ENCODE results near the gene MOGAT2.

The MOGAT2 gene

DNA sequence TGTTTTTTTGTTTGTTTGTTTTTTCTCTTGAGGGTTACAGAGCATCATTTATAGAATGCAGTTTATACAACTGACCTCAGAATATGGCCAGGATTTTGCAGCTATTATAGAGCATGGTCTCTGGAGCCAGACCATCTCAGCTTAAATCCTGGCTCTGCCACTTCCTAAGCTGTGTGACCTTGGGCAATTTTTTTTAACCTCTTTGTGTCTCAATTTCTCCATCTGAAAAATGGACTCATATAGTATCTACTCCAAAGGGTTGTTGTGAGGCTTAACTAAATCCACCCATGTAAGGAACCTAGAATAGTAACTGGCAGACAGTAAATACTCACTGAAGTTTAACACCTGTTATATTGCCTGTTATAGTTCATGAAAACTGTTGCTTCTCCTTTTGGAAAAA is 42.6 kb downstream of the MOGAT2 start:
- no peak for DNase-seq

DNA sequence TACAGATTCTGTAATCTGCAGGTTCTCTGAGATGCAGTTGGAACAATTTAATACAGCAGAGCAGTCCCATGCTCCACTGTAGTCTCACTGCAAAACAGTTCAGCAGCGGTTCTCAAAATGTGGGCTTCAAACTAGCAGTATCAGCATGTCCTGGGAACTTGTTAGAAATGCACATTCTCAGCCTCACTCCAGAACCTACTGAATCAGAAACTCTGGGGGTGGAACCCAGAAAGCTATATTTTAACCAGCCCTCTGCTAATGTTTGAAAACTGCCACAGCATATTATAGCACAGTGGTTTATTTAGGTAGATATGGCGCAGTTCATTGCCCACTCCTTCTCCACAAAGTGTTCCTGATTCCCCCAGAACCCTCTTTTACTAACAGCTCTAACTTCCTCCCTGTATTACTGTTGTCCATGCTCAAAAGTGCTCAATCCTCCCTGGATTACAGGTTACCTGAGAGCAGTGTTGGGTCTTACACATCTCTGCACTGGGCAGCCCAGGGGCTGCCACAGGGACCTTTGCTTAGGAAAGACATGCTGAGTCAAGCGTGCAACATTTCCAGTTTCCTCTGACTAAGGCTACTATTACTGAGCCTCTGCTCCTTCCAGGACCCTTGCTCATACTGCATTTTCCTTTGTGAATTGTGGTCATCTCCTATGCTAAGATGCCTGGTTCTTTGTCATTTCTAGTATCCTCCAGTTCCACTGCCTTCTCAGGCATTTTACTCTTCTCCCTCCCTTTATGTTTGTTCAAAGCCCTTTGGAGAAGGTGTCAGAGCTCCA is 43.3 kb downstream of the MOGAT2 start:
- no peak for DNase-seq

DNA sequence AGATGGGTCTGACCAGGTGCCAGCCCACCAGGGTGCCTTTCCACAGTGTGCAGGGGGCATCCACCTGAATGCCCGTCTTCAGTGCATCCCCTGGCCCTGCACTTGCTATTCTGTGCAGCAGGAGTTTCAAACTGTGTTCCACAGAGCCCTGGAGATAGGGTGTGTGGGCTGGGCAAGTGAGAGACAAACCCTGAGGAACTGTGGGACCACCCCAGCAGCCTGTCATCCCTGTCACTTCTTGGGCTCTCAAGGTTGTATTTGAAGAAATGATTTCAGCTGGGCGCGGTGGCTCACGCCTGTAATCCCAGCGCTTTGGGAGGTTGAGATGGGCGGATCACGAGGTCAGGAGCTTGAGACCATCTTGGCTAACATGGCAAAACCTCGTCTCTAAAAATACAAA is 44.5 kb downstream of the MOGAT2 start:
- no peak for DNase-seq

DNA sequence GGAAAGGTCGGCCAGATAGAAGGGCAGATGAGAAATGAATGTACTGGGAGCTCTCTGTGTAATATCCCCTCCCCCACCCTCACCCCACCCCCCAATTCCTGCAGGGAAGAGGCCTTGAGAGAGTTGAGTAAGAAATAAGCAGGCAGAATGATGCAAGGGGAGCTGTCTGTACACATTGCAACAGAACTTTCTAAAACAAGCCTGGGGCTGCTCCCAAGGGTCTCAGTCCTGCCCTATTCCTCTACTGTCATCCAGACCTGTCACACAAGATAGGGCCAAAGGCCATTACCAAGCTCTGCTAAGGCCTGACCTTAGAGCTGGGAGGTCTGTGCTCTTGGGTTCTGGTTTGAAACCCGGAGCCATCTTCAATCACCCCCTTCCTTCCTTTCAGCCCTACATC is 45.2 kb downstream of the MOGAT2 start:
- no peak for DNase-seq

DNA sequence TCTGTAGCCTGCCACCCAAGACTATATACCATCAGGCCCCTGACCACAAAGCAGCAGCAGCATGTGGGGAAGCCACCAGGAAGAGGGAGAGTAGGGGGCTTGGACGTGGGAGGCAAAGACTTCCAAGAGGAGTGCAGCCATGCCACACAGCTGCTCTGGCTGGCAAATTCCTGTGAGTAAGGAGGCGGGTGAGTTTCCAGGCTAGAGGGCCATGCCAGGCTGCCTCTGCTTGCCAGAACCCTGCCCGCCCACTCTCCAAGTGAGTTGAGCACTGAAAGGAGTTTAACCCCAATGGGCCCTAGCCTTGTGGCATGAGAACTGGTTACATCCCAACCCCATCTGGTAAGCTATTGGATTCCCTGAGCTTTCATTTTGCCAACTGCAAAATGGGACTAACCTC is 46.2 kb downstream of the MOGAT2 start:
- DNase-seq = no peak

DNA sequence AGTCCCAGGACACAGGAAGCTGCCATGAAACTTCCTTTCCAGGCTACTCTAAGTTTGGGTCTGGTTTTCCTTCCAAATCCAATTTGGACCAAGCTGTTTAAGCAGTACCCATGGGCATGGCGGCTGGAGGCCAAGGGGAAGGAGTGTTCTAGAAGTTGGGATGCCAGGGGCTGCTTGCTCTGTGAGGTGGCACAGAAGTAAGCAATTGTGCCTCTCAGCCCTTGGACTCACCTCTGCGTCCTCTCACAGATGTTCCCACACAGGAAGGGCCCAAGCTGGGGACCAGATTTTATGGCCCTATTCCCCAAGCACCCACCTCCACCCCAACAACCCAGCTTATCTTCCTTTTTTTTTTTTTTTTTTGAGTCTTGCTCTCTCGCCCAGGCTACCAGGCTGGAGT is 47.5 kb downstream of the MOGAT2 start:
- no peak for DNase-seq

DNA sequence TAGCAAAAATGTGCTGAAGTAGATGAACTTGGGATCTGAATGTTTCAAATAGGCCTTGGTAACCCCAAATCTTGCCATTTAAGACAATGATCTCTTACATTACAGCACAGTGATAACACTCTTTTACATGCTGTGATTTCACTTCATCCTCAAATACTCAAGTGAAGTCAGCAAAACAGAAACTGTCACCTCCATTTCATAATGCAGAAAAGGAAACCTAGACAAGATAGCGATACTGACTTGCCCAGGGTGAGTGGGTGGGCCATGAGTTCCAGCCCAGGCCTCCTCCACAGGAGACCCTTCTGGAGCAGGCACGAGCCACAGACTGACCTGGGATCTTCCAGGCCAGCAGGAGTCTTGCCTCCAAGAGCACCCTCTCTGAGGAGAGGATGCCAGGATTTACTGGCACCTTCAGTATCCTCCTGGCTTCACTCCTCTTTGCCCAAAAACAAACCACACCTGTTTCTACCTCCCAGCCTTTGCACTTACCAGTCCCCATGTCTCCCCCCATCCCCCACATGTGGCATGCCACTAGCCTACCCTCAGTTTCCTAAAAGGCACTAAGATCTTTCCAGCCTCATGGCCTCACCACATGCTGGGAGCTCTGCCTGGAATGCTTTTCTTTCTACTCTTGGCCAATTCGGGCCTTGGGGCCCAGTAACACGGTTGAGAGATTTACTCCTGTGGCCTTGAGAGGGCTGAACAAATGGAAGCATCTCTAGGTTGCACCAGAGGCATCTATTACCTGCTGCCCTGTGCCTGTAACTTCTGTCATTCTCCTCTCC is 49.0 kb downstream of the MOGAT2 start:
- DNase-seq = no peak

DNA sequence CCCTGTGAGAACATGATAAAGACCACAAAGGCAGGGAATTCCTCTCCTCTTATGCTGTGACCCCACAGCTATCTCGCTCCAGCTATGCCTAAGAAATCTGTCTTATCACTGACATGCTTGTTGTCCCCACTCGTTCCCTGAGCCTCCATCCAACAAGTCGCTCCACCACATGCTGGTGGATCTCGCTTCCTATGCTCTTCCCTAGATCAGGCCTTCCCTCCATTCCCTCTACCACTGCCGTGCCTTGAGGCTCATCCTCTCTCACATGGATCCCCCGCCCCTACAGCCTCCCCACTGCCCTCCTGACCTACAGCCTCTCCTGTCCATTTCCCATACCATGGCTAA is 49.6 kb downstream of the MOGAT2 start:
- no peak for DNase-seq

DNA sequence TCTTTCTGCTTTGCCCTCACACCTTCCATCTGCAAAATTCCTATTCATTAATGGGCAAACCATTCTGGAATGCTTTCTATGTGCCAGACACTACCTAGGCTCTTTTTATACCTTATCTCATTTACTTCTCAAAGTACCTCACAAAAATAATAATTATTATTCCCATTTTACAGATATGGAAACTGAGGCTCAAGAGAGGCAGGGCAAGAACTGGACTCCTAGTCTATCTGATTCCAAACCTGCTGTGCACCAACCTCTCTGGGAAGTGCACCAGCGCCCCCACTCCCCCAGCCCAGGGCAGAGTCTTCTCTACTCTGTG is 50.1 kb downstream of the MOGAT2 start:
- DNase-seq = no peak

DNA sequence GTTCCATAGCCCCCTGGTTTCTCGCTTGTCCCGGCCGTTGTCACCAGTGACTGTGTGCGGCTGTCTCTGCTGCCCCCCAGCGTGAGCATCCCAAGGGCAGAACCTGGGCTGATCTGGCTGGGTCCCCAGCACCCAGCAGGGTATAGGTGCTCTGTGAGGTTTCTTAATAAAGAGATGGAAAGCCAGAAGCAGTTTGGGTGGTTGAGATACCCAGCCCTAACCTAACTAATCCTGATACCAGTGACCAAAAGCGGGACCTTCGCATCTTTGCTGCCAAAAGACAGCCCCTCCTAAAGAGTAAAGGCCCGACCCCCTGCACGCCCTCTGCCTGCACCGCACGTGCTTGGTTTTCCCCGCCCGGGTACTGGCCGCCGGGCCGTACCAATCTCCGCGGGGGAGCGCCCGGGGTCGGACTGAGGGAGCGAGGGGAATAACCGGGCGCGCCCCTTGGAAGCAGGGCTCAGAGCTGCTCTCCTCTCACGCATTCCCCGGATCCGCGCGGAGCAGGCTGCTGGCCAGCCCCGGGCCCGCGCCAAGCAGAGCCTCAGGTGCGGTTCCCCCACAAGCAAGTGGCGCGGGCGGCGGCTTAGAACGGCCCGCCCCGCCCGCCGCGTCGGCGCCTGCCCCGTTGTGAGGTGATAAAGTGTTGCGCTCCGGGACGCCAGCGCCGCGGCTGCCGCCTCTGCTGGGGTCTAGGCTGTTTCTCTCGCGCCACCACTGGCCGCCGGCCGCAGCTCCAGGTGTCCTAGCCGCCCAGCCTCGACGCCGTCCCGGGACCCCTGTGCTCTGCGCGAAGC is 50.7 kb downstream of the MOGAT2 start, which contains the start of gene DGAT2:
DGAT2 (plus strand) TSS at position 667 of the 797 bp plus-strand sequence. CDS start 214 bp downstream, outside the sequence.
- DNase-seq = peak; percentile 93

DNA sequence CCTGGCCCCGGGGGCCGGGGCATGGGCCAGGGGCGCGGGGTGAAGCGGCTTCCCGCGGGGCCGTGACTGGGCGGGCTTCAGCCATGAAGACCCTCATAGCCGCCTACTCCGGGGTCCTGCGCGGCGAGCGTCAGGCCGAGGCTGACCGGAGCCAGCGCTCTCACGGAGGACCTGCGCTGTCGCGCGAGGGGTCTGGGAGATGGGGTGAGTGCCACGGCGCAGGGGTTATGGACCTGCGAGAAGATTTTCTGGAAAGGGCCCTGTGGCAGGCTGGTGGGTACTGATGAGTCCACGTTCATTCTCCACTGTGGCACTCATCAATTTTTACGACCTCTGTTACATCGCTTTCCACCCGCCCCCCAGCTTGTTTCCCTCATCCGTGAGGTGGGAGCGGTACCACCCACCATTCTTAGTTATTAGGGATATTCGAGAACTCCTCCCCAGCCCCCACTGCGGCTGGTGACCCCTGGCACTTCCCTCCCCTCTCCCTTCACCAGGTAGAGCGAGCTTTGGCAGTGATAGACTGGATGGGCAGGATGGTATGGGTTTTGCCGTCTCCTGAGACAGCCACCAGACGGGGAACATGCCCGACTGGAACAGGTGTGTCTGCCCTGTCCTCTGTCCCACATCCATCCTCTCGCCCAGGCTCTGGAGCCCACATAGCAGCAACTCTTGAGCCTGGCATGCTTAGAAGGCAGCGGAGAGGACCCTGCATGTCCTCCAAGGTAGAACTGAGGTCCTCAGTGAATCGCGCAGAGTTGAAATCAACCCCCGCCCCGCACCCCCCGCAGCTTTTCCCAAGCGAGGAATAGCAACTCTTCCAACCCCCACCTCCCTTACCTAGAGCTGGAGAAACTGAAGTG is 51.5 kb downstream of the MOGAT2 start:
- DNase-seq = no peak

DNA sequence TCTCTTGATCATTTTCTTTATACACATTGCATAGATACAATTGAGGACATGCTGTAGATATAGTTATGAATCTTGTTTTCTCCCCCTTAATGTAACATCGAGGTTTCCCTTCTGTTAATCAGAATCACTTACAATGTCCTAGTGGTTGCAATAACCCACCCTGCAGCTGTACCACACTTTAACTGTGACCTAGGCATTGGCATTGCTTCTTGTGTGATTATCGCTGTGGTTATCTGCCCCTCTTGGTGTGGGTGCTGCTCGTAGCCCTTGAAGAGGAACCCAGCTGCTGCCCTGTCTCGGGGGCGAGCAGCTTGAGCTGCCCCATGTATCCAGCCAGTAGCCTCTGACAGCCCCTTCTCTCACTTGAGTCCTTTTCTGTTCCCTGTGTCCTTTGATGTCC is 52.5 kb downstream of the MOGAT2 start:
- peak; percentile 34 for DNase-seq

DNA sequence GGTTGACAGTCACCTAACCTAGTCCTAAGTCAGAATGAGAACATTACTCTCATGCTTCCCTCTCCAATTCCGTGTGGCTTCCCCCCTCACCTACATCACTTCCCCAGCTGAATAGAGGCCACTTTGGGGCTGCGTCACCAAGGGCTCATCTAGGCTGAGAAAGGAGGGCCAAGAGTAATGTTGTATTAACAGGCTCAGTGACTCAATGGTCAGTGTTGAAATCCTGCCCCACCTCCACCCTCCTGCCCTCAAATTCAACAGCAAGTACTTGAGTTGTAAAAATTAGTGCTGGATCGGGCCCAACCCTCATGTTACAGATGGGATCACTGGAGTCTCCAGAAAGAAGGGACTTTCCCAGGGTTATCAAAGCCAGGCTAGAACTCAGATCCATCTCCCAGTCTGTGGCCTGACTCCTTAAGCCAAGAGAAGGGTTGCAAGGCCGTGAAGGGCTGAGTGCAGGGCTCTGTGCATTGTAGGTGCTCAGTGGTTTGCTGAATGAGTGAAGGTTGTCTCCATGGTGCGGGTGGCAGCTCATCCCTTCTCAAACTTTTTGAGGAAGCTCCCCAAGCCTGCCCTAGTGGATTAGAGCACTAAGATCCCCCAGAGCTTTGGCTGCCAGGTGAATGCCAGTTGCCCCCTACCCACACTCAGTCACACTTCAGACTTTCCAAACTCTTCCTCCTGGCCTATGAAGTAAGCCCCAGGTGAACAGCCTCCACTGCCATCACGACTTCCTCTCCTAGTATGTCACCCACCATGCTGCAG is 54.2 kb downstream of the MOGAT2 start:
- DNase-seq = no peak

DNA sequence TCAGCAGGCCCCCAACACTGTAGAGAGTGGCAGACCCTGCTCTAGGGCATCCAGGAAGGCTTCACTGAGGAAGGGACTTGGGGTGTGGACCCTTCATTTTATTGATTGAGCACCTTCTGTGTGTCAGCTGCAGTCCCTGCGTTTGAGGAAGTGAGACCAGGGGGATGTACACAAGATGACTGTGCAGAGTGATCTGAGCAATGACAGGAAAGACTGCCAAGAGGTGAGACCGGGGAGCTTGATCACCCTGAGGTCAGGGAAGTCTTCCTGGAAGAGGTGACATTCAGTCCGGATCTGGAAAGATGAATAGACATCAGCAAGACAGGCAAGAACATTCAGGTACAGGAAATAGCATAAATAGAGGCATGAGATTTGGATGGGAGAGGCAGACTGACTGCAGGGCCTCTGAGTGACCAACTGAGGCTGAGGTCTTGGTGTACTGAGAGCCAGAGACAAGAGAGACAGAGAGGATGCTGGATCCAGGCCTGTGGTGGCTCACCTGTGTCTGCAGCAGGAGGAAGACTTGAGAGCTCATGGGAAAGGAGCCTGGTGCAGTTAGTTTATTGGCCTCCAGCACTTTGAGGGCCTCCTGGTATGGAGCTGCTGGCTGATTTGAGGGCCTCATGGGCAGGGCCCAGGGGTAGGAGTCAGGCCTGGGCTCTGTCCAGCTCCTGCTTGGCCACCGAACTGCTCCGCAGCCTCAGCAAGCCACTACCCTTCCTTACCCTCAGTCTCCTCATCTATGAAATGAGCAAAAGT is 56.1 kb downstream of the MOGAT2 start:
- DNase-seq = no peak

DNA sequence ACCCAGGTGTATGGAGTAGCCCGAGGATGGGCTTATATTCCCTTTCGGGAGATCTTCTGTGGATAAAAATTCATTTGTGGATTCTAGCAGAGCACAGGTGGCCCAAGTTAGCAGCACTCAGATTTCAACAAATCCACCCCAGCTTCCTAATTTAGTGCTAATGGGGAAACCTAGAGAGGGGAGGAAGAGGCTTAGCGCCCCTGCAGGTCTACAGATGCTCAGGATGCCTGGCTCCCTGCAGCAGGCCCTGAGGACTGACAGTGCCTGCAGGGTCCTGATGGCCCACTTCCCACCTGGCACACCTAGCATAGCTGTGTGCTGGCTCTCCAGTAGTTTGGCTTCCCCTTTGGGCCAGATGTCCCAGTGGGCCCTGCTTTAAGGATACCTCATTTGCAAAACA is 57.4 kb downstream of the MOGAT2 start:
- DNase-seq = no peak

DNA sequence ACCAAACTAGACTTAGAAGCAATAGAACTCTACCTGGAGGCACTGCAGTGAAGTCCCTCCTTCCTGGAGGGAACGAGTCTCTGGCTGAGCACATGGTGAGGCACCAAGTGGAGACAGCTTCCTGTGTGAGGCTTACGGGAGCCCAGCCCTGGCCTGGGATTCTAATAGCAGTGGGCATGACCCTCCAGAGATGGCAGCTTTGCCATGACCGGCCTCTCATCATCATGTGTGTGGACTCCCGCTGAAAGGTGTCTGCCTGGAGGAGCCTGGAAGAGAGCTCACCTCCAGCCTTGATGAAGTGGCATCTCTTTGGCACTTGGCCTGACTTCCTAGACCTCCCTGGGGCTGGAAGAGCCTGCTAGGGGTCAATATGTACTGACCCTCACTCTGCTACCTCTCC is 58.9 kb downstream of the MOGAT2 start:
- no peak for DNase-seq

DNA sequence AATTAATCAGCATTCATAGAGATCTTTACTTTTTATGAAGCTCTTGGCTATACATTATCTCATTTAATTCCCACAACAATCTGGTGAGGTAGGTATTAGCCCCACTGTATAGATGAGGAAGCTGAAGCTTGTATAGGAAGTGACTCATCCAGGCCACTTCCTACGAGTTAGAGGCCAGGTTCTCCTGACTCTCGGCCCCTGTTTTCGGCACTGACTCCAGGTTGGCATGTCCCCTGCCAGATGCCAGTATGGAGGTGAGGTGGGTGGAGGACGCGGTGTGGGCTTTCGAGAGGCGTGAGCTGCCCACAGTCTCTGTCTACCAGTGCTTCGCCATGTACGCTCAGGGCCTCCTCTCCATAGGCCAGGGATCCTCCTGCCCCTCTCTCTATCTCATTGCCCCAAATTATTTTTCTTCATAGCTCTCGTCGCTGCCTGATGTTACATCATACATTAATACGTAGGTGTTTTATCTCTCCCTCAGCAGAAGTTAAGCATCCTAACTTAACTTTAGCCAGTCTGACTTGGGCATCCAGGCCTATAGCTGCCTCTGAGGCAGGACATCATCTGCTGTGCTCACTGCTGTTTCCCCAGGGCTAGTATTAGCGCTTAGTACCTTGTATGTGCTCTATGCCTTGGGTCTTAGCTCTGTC is 59.9 kb downstream of the MOGAT2 start:
- no peak for DNase-seq

DNA sequence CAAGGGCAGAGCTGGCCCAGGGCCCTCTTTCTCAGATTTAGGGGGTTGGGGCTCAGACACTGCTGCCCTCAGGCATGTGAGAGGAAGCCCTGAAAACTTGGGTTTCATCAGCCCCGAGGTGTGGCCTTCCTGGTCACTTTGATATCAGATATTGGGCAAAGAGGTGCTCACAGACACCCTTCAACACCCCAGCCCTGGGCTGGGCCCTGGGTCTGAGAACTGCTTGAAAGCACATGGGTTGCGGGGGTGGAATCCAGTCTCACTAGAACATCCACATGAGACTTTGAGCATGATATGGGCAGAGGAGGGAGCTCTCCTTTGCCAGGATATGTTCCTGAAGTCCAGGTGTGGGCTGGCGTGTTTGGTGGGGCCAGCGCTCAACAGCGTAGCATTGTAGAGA is 61.3 kb downstream of the MOGAT2 start:
- no peak for DNase-seq

DNA sequence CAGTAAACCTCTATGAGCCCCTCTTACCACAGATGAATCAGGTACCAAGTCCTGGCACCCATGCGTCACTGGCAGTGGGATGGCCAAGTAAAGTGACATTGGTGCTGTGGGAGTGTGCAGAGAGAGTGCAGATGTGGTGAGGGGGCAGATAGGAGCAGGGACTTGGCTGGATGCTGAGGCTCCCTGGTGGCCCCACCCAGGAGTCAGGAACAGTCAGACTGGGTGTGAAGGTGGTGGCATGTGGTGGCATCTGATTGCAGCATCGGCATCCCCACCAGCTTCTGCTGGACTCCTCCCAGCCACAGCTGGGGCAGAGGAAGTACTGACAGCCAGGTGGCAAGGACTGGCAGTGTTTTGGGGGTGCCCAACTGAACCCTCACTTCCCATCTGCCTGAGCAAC is 62.3 kb downstream of the MOGAT2 start:
- no peak for DNase-seq

DNA sequence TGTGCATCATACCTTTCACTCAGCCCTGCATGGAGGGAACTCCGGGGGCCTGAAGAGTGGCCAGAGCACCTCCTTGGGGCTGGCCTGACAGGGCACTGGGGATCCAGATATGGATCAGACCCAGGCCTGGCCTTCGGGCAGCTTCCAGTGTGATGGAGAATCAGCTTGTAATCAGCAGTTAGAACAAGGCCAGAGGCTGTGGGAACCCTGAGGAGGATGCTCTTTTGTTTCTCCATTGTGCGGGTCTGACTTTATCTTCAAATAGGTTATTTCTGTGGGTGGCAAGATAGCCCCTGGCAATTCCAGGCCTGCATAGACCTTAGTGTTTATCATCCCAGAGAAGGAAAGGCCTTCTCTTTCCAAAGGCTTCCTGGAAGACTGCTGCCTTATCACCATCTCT is 63.2 kb downstream of the MOGAT2 start:
- DNase-seq = no peak

DNA sequence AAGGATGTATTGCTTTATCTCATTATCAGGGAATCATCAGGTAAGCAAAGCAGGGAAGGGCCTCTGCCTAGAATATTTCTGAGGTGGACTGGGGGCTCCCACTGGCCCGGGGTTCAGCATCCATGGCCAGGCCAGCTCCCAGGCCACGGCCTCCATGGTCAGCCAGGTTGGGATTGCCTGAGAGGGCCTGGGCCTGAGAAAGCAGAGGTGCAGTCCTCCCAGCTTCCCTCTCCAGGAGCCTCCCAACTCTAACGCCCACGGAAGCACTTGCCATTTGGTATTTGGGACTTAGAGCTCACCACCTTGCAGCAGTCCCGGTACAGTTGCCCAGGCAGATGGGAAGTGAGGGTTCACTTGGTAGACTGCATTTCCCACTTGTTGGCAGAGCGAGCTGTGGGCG is 63.7 kb downstream of the MOGAT2 start:
- no peak for DNase-seq

Measured in retina (tissue), 1 donor.